HG03139 (cell line): Measurements from ENCODE around the gene MRGPRX2.

Experiments used
- ATAC-seq: cut with Tn5 transposase; IDR thresholded peaks from one replicate; pipeline ENCODE4 v1.9.1; 2021; ENCODE audit not compliant: unreplicated experiment

The MRGPRX2 gene

GRCh38 chr11:19076744-19077589, 16.4 kb upstream of the MRGPRX2 start:
- ATAC-seq: no peak

- no peak for ATAC-seq
These were observed 15.1 kb upstream of the MRGPRX2 start for GRCh38 chr11:19075636-19076035.

GRCh38 chr11:19073454-19074415, 13.2 kb upstream of the MRGPRX2 start:
- no peak for ATAC-seq

- no peak for ATAC-seq
These were observed 11.9 kb upstream of the MRGPRX2 start for GRCh38 chr11:19072464-19072863.

- ATAC-seq: peak; percentile 90
These were observed 10.7 kb upstream of the MRGPRX2 start for GRCh38 chr11:19071255-19071654.

- ATAC-seq: no peak
These were observed 684 bp downstream of the MRGPRX2 start for GRCh38 chr11:19059833-19060232.

GRCh38 chr11:19055905-19056304, 4.6 kb downstream of the MRGPRX2 start:
- no peak for ATAC-seq

- no peak for ATAC-seq
These were observed 5.5 kb downstream of the MRGPRX2 start for GRCh38 chr11:19055016-19055415.

GRCh38 chr11:19053909-19054308, 6.6 kb downstream of the MRGPRX2 start:
- no peak for ATAC-seq

- no peak for ATAC-seq
These were observed 10.2 kb downstream of the MRGPRX2 start for GRCh38 chr11:19050281-19050680.

- ATAC-seq: no peak
These were observed 11.2 kb downstream of the MRGPRX2 start for GRCh38 chr11:19049351-19049750.

GRCh38 chr11:19040051-19040450, 20.5 kb downstream of the MRGPRX2 start:
- no peak for ATAC-seq

- no peak for ATAC-seq
These were observed 21.1 kb downstream of the MRGPRX2 start for GRCh38 chr11:19039409-19039808.

GRCh38 chr11:19032990-19033389, 27.5 kb downstream of the MRGPRX2 start:
- no peak for ATAC-seq

- no peak for ATAC-seq
These were observed 32.5 kb downstream of the MRGPRX2 start for GRCh38 chr11:19027829-19028595.

- no peak for ATAC-seq
These were observed 33.7 kb downstream of the MRGPRX2 start for GRCh38 chr11:19026862-19027261.

GRCh38 chr11:19025481-19026406, 34.8 kb downstream of the MRGPRX2 start:
- no peak for ATAC-seq

- no peak for ATAC-seq
These were observed 39.7 kb downstream of the MRGPRX2 start for GRCh38 chr11:19020831-19021230.

- no peak for ATAC-seq
These were observed 41.6 kb downstream of the MRGPRX2 start for GRCh38 chr11:19018901-19019300.
